Heart left ventricle (tissue), 16 donors: ENCODE data around the gene RNGTT. TPM values are rescaled to one million over a fixed set of nuclear protein-coding genes. Genes with fewer than 3 reads are reported as not detected.
A peak's percentile ranks its signal among the peaks of the same experiment; 100 is the strongest.

Experiments used
- ATAC-seq, 4 donors: fragments of 200-7000 bp; cut with Tn5 transposase; one replicate each; pipeline ENCODE4 v1.9.1; 2020 to 2022; ENCODE audit warnings: moderate library complexity in 4 of 4, mild to moderate bottlenecking in 3 of 4, moderate number of reproducible peaks in 1 of 4
- DNase-seq, 5 donors: peaks; one replicate each; pipeline ENCODE4 v3.0.0-alpha.2; 2020
- H3K27ac ChIP-seq, 12 donors: fragments of 200-600 bp; sonication (generic) in 4 of 12; one replicate each; pipeline versions ENCODE4 v1.5.0 to v1.8.0; 2016 to 2022; ENCODE audit warnings: mild to moderate bottlenecking in 2 of 12
- H3K27me3 ChIP-seq, 9 donors: fragments of 200-600 bp; sonication (generic) in 2 of 9; one replicate each; pipeline versions ENCODE4 v1.5.1 to v1.8.0; 2016 to 2022; ENCODE audit warnings: mild to moderate bottlenecking in 3 of 9
- H3K36me3 ChIP-seq, 9 donors: fragments of 200-600 bp; sonication (generic) in 2 of 9; one replicate each; pipeline versions ENCODE4 v1.5.0 to v1.8.0; 2018 to 2022; ENCODE audit warnings: mild to moderate bottlenecking in 2 of 9
- H3K4me1 ChIP-seq, 12 donors: fragments of 200-600 bp; sonication (generic) in 4 of 12; one replicate each; pipeline versions ENCODE4 v1.5.0 to v1.8.0; 2016 to 2022; ENCODE audit warnings: mild to moderate bottlenecking in 3 of 12
- H3K4me3 ChIP-seq, 12 donors: fragments of 200-600 bp; sonication (generic) in 4 of 12; one replicate each; pipeline versions ENCODE4 v1.5.0 to v1.8.0; 2017 to 2022; ENCODE audit warnings: mild to moderate bottlenecking in 9 of 12, moderate library complexity in 4 of 12
- H3K9me3 ChIP-seq, 12 donors: fragments of 200-600 bp; sonication (generic) in 4 of 12; one replicate each; pipeline versions ENCODE4 v1.5.0 to v1.8.0; 2016 to 2022; ENCODE audit warnings: mild to moderate bottlenecking in 1 of 12
- POLR2A ChIP-seq, 2 donors: fragments of 450-650 bp; IDR thresholded peaks; one replicate each; pipeline ENCODE4 v1.6.1; 2017; ENCODE audit warnings: antibody characterized with exemption in 2 of 2, mild to moderate bottlenecking in 2 of 2, moderate library complexity in 2 of 2
- WGBS, 4 donors: extraction: QIAGEN DNeasy Blood & Tissue Kit in 2 of 4; methylation state at CpG; one replicate each; pipeline versions ENCODE4 v1.1.5 to v1.1.7; 2013 to 2018; 5-methylcytosine and 5-hydroxymethylcytosine counted together
- intact Hi-C, 10 donors: fragments of 100-400 bp; cut with DNase I; formaldehyde crosslinking; loops; one replicate each; pipeline versions ENCODE4 v1.11.1 to v1.14.2; 2022
- polyA plus RNA-seq, 2 donors: library from polyadenylated mRNA; stranded (reverse); fragments of 200-250 nt; gene quantifications; one replicate each; pipeline ENCODE4 v1.2.3, GENCODE V29; 2013
- total RNA-seq, 9 donors: library from RNA; depleted of rRNA in 2 of 9; stranded (reverse); fragments of >200 nt in 2 of 9; fragmentation: NEBNext Ultra II Directional in 3 of 9; extraction: Animal tissue kit (Norgen Biotek cat#: 25700) in 3 of 9; gene quantifications; one replicate each; pipeline versions ENCODE4 v1.1.0 to v1.2.4, GENCODE V29; 2016 to 2023
- TF ChIP-seq, protein P1 (sequence below), 12 donors: fragments of 200-600 bp; sonication (generic) in 4 of 12; IDR thresholded peaks; one replicate each; pipeline versions ENCODE4 v1.5.0 to v1.8.0; 2018 to 2022; ENCODE audit warnings: antibody characterized with exemption in 12 of 12, mild to moderate bottlenecking in 5 of 12
- donor health status: ischemic (EF 13 %, LVEDD 7.1; RV severe dilation, severe dysfunction).
- donor health status: healthy with polysubstance abuse.
- donor health status: DM: no; HTN: yes; CAD: no.
- donor health status: DM: no; HTN: no; CAD: no.
- donor health status: ischemic (EF 25% LVEDD 6.9; RV normal size, moderate dysfunction).
- donor health status: ischemic (EF 25% LVEDD 5.7; RV mildly dilated, moderate dysfunction).
- donor health status: healthy.
- donor health status: DM: yes; HTN: yes; CAD: no.
- donor health status: ischemic (EF 35%, LVEDD 5.7; RV mildly dilated, moderate dysfunction).
- donor health status: nonischemic (EF 11% LVEDD 7.7; RV severe dilation, severe dysfunction).
- donor health status: DM: yes; HTN: yes; CAD: no.
- donor health status: PGD.
- donor health status: ischemic (EF 29% LVEDD 5.4; RV normal size, mild dysfunction).
- donor health status: nonischemic (EF 23%, LVEDD 6.1; RV moderate dilation, normal function).

RNGTT gene
- total and polyA plus RNA-seq, 11 donors, result 2.6 to 11.6 (median 9.1) TPM

DNA sequence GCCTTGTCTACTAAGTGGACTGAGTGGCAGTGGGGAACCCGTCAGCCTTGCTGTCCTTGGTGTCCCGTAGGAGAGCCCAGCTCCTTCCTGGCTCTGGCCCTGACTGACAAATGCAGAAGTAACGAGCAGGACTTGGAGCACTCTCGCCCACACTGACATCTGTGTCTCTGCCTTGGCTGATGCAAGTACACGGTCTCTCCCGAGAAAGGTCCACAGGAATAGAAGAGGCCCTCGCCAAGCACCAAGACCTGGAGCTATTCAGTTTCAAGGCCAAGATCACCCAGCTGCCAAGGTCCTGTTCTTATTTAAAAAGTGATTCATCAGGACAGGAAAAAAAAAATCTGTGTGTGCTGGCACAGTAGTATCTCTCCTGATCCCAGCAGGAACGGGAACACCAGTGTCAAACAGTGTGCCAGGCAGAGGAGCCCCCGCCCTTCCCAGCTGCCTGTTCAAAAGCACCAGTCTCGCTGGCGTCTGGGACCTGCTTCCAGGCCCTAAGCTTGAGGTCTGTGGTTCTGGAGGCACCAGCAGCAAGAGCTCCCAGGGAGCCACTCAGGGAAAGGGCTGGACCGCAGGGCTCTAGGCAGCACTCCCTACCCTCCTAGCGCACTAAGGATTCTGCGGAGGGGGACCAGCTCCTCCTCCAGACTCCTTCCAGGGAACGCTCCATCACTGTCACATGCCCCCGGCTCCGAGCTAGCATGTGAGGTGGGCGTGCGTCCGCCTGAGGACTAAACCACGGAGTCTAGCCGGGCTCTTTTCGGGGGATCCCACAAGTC, 376.9 kb downstream of the RNGTT start:
- no peak overlapping the region for H3K4me3 ChIP-seq
- peaks cover 0 to 14% (median 0%) of the 10 kb centered on the region in 9 donors for H3K27me3 ChIP-seq
- no peaks in the 10 kb centered on the region for H3K4me1 ChIP-seq
- peak in 3 of 4 donors; percentile 13 to 26 (median 24) for ATAC-seq
- no peak overlapping the region for H3K27ac ChIP-seq
- no peak for DNase-seq
- 67 to 74% (median 68%) methylated on average over 23 of the region's 23 CpGs for WGBS, 4 donors
- H3K9me3 ChIP-seq, result peaks cover 0 to 16% (median 1%) of the 10 kb centered on the region in 12 donors
- TF ChIP-seq, protein P1, sequence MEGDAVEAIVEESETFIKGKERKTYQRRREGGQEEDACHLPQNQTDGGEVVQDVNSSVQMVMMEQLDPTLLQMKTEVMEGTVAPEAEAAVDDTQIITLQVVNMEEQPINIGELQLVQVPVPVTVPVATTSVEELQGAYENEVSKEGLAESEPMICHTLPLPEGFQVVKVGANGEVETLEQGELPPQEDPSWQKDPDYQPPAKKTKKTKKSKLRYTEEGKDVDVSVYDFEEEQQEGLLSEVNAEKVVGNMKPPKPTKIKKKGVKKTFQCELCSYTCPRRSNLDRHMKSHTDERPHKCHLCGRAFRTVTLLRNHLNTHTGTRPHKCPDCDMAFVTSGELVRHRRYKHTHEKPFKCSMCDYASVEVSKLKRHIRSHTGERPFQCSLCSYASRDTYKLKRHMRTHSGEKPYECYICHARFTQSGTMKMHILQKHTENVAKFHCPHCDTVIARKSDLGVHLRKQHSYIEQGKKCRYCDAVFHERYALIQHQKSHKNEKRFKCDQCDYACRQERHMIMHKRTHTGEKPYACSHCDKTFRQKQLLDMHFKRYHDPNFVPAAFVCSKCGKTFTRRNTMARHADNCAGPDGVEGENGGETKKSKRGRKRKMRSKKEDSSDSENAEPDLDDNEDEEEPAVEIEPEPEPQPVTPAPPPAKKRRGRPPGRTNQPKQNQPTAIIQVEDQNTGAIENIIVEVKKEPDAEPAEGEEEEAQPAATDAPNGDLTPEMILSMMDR (IDR thresholded peaks at IDR 0.05), result no peak
- no peak for TF ChIP-seq POLR2A (IDR thresholded peaks at IDR 0.05)
- no peaks in the 10 kb centered on the region for H3K36me3 ChIP-seq
- intact Hi-C loops, result no loop called here

GRCh38 chr6:88585276-88585692, 378.1 kb downstream of the RNGTT start:
- DNase-seq (no peak), ATAC-seq (no peak)
- WGBS, 4 donors, result 50 to 66% (median 59%) methylated on average over 9 of the region's 9 CpGs
- no peaks in the 10 kb centered on the region for H3K36me3 ChIP-seq
- peaks cover 0 to 16% (median 1%) of the 10 kb centered on the region in 12 donors for H3K9me3 ChIP-seq
- H3K27me3 ChIP-seq, result peaks cover 0 to 14% (median 0%) of the 10 kb centered on the region in 9 donors
- no peak for TF ChIP-seq POLR2A (IDR thresholded peaks at IDR 0.05)
- TF ChIP-seq, protein P1 (IDR thresholded peaks at IDR 0.05), result no peak
- no peaks in the 10 kb centered on the region for H3K4me1 ChIP-seq
- intact Hi-C loops, result no loop called here
- no peak overlapping the region for H3K4me3 ChIP-seq
- H3K27ac ChIP-seq, result no peak overlapping the region

DNA sequence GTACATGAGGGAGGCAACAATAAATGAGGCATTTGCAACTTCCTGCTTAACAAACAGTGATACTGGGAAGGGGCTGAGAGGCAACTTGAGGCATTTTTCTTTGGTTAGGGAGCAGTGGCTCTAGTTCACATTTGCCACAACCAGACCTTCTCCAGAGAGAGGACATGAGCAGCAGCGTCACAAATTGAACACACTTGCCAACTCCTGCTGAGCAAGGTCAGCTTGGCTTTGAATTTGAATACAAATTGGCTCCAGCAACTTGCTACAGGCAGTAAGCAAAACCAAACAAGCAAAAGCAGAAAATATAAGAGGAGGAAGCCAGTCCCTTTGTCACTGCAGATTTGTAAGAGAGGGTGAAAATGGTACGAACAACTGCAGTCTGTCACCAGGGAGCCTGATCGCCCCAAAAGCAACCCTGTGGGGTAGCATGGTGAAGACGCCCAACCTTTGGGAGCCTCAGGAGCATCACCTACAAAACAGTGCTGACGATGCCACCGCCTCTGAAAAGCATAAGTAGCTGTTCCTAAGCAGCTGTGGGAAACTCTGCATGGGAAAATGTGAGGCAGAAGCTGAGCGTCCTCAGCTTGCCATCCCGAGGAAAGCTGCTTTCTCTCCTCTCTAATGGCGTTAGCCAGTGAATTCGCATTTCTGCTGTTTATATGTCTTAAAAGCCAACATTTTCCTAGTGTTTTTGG, 378.7 kb downstream of the RNGTT start:
- intact Hi-C loops, result no loop called here
- H3K27me3 ChIP-seq, result peaks cover 0 to 14% (median 0%) of the 10 kb centered on the region in 9 donors
- no peak overlapping the region for H3K27ac ChIP-seq
- TF ChIP-seq, protein P1 (IDR thresholded peaks at IDR 0.05), result no peak
- no peaks in the 10 kb centered on the region for H3K36me3 ChIP-seq
- no peak overlapping the region for H3K4me3 ChIP-seq
- no peaks in the 10 kb centered on the region for H3K4me1 ChIP-seq
- WGBS, 4 donors, result 62 to 67% (median 67%) methylated on average over 10 of the region's 10 CpGs
- peaks cover 0 to 16% (median 1%) of the 10 kb centered on the region in 12 donors for H3K9me3 ChIP-seq
- ATAC-seq (peak in 1 of 4 donors; percentile 29), DNase-seq (no peak)

DNA sequence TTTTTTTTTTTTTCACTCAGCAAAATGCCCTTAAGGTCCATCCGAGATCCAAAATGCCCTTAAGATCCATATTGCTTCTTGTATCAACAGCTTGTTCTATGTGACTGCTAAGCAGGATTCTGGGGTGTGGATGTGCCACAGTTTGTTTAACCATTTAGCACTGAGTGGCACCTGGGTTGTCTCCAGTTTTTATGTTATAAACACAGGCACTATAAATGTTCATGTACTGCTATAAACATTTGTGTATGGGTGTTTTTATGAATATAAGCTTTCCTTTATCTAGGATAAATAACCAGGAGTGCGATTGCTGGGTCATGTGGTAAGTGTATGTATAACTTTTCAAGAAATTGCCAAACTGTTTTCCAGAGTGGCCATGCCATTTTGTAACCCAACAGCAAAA, 386.0 kb downstream of the RNGTT start:
- Histone ChIP-seq H3K9me3 (peaks cover 0 to 9% (median 1%) of the 10 kb centered on the region in 12 donors), H3K27ac (no peak overlapping the region), H3K36me3 (no peaks in the 10 kb centered on the region), H3K4me3 (no peak overlapping the region), H3K27me3 (no peaks in the 10 kb centered on the region), H3K4me1 (no peaks in the 10 kb centered on the region)
- 87 to 93% (median 89%) methylated on average over 2 of the region's 2 CpGs for WGBS, 4 donors
- DNase-seq, result no peak
- intact Hi-C loops, result no loop called here
- TF ChIP-seq, protein P1 (IDR thresholded peaks at IDR 0.05), result no peak
- TF ChIP-seq POLR2A (IDR thresholded peaks at IDR 0.05), result no peak
- ATAC-seq, result no peak
